Activated gamma-delta T cell (primary cell): ENCODE data around the gene XPNPEP1.

Experiments used
- DNase-seq: peaks from one replicate; lab custom pipeline; 2025; lab: John Stamatoyannopoulos, UW

Gene XPNPEP1

GRCh38 chr10:109947111-109947920 lies 24.0 kb upstream of the XPNPEP1 start:
- no peak for DNase-seq

GRCh38 chr10:109946680-109947079 lies 23.4 kb upstream of the XPNPEP1 start:
- no peak for DNase-seq

- DNase-seq, result no peak
Measured at GRCh38 chr10:109945473-109946177, 22.3 kb upstream of the XPNPEP1 start.

GRCh38 chr10:109944613-109945012 lies 21.3 kb upstream of the XPNPEP1 start:
- no peak for DNase-seq

DNA sequence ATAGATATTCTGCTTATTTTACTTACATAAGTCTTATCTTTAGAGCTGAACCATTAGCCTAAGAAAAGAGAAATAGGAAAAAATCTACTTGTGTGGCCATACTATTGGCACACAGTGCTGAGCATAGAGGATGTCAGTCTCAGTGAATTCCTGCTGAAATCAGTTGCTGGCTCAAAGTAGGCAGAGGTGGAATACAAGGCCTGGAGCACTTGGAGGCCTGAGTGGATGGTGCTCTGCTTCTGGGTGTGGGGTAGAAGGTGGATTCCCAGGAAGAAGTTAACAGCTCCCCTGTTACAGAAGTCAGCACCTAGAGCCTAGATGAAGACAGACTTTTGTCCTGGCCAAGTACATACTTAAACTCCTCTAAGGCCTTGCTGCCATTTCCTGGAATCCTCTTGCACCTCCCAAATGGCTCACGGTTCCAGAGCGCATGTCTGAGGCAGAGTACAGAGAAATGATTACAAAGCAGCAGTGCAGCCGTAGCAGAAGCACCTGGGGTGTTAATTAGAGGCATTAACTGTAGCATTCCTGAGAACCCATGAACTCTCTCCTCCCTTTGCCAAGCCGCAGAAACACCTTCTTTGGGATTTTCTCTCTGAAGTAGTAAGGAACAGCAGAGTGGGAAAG lies 18.0 kb upstream of the XPNPEP1 start:
- DNase-seq, result no peak

GRCh38 chr10:109940553-109940952 lies 17.2 kb upstream of the XPNPEP1 start:
- DNase-seq, result no peak

GRCh38 chr10:109940117-109940516 lies 16.8 kb upstream of the XPNPEP1 start:
- DNase-seq, result no peak

- no peak for DNase-seq
Measured at GRCh38 chr10:109939315-109939961, 16.1 kb upstream of the XPNPEP1 start.

GRCh38 chr10:109937460-109938065 lies 14.3 kb upstream of the XPNPEP1 start:
- DNase-seq, result no peak

- no peak for DNase-seq
Measured at GRCh38 chr10:109934958-109935793, 11.9 kb upstream of the XPNPEP1 start.

GRCh38 chr10:109933984-109934565 lies 10.8 kb upstream of the XPNPEP1 start:
- no peak for DNase-seq

GRCh38 chr10:109932968-109933367 lies 9.7 kb upstream of the XPNPEP1 start:
- DNase-seq, result no peak

DNA sequence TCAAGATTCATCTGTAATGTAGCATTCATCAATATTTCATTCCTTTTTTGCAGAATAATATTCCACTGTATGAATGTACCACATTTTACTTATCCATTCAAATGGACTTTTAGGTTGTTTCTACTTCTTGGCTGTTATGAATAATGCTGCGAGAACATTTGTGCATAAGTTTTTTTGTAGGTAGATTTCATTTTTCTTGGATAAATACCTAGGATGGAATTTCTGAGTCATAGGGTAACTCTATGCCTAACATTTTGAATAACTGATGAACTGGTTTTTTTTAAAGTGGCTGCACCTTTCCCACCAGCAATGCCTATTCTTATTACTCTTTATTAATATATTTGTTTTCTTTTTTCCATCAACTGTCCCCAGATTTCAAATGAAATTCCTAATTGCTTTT lies 9.1 kb upstream of the XPNPEP1 start:
- DNase-seq, result no peak

DNA sequence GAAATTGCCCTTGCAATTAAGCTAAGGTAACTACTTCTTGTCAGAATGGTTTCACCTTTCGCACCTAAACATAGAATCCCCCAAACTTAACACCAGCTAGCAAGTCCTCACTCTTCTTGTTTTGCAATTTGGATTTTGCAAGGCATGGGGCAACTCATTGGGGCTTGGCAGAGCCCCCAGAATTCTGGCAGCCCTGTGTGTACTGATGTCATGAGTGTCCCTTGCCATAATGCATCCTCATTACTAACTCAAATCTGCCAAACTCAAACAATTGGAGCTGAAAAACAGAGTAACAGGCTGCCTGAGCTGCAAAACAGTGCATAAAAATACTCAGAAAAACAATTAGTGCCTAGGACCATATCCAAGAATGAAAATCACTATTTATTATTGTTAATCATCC lies 7.9 kb upstream of the XPNPEP1 start:
- no peak for DNase-seq

DNA sequence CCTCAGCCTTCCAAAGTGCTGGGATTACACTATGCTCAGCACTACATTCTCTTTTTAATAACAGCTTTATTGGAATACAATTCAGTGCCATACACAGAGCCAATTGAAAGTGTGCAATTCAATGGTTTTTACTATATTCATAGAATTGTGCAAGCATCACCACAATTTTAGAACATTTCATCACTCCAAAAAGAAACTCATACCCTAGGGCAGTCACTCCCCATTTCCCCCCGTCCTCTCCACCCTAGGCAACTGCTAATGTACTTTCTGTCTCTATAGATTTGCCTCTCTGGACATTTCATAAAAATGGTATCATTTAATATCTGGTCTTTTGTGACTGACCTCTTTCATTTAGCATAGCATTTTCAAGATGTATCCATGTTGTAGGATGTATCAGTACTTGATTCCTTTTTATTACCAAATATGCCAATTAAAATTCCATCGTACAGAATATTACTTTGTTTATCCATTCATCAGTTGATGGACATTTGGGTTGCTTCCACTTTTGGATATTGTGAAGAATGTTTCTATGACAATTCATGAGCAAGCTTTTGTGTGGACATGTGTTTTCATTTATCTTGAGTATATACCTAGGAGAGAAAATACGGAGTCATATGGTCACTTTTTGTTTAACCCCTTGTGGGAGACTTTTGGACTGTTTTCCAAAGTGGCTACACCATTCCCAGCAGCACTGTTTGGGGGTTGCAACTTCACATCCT lies 6.3 kb upstream of the XPNPEP1 start:
- DNase-seq, result no peak

DNA sequence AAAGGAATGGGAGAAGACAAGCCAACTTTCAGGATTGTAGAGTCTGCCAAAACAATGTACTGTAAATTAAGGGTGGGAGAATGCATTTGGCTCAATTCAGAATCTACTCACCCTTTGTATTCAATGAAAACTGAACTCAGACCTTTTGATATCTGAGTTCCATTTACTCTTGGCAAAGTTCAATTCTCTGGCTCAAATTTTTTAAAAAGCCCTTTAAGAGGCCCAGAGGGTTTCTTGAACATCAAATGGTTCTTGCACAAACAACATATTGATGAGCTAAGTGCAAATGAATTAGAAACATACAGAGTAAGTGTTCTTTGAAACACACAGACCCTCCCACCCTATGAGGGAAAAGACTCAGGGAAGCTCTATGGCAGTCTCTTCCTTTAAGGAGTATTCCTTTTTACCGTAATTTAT lies 5.2 kb upstream of the XPNPEP1 start:
- no peak for DNase-seq

DNA sequence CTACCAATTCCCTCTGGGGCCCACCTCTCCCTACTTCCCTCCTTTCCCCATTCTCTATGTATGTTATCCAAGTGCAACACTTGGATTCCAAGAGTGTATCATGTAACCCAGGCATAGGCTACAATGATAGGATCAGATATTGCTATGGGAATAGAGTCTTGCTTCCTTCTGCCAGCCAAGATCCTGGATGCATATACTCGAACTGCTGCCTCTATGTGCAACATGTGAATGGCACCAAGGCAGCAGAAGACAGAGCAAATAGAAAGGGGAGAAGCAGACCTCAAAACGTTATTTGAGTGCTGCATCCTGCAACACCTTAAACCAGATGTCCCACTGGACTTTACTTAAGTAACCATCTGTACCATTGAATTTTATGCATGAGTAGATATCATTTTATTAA lies 3.5 kb upstream of the XPNPEP1 start:
- no peak for DNase-seq

GRCh38 chr10:109926061-109926745 lies 2.9 kb upstream of the XPNPEP1 start:
- no peak for DNase-seq

DNA sequence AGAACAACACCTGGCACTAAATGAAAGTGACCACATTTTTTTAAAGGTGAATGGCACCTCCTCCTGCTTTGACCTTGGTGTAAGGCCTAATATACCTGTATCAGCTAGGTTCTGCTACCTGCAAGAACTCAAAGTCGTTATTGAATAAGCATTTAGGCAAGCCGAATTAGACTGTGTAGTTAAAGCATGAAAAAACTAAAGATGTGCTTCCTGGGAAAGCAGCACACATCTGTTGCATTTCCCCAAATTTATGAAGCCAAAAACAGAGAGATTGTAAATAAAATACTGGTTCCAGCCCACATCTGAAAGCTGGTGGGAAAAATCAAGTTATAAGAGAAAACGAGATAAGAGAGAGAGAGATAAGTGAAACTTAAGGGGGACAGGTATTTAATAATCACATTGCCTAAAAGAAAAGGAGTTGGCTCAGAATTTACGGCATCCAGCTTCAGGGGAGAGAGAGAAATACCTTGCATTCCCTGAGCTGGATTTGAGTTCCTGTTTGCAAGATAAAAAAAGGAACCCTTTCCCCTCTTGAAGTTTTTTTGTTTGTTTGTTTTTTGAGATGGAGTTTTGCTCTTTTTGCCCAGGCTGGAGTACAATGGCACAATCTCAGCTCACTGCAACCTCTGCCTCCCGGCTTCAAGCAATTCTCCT lies 1.8 kb upstream of the XPNPEP1 start:
- no peak for DNase-seq
